Natural killer cell (primary cell): ENCODE measurements around the gene RNF26. TPM values are rescaled to one million over a fixed set of nuclear protein-coding genes. Genes with fewer than 3 reads are reported as not detected.
A peak's percentile ranks its signal among the peaks of the same experiment; 100 is the strongest.

Experiments
- ATAC-seq, 3 donors: fragments of 150-1000 bp in 2 of 3; fragments of 200-7000 bp in 1 of 3; cut with Tn5 transposase; 1 replicate in 1 of 3; 2 replicates in 2 of 3; pipeline ENCODE4 v1.10.0; 2021; ENCODE audit warnings: mild to moderate bottlenecking in 2 of 3, moderate library complexity in 2 of 3
- DNase-seq, 2 donors: peaks; one replicate each; pipeline versions ENCODE4 v3.0.0 to v3.0.0-alpha.2; 2013 to 2021; ENCODE audit warnings: mixed read lengths in 1 of 2
- H3K27ac ChIP-seq: one replicate; pipeline ENCODE4 v1.5.1; 2013; ENCODE audit warnings: mild to moderate bottlenecking, low read length
- H3K27me3 ChIP-seq: one replicate; pipeline ENCODE4 v1.6.1; 2013; ENCODE audit warnings: low read length; ENCODE audit not compliant: control insufficient read depth, insufficient read depth
- H3K36me3 ChIP-seq: one replicate; pipeline ENCODE4 v1.6.1; 2013; ENCODE audit warnings: low read length; ENCODE audit not compliant: control insufficient read depth, insufficient read depth
- H3K4me1 ChIP-seq: one replicate; pipeline ENCODE4 v1.6.1; 2013; ENCODE audit warnings: low read length; ENCODE audit not compliant: control insufficient read depth, insufficient read depth
- H3K4me3 ChIP-seq: one replicate; pipeline ENCODE4 v1.5.1; 2013; ENCODE audit warnings: low read length
- H3K9me3 ChIP-seq: one replicate; pipeline ENCODE4 v1.6.1; 2013; ENCODE audit warnings: low read length; ENCODE audit not compliant: control insufficient read depth, insufficient read depth
- H3K27ac Mint-ChIP-seq, 2 donors: one replicate each; pipeline ENCODE4 v1.8.0; 2022; ENCODE audit warnings: mild to moderate bottlenecking in 2 of 2, mixed read lengths in 2 of 2, moderate library complexity in 1 of 2
- H3K27me3 Mint-ChIP-seq, 2 donors: one replicate each; pipeline ENCODE4 v1.8.0; 2022; ENCODE audit warnings: low read depth in 2 of 2, mixed read lengths in 2 of 2
- H3K36me3 Mint-ChIP-seq: one replicate; pipeline ENCODE4 v1.8.0; 2022; ENCODE audit warnings: mixed read lengths
- H3K4me1 Mint-ChIP-seq, 2 donors: one replicate each; pipeline ENCODE4 v1.8.0; 2022; ENCODE audit warnings: mixed read lengths in 2 of 2
- H3K4me3 Mint-ChIP-seq: one replicate; pipeline ENCODE4 v1.8.0; 2022; ENCODE audit warnings: mild to moderate bottlenecking, moderate library complexity, mixed read lengths
- H3K9me3 Mint-ChIP-seq, 2 donors: one replicate each; pipeline ENCODE4 v1.8.0; 2022; ENCODE audit warnings: mixed read lengths in 2 of 2
- CTCF ChIP-seq: fragments of 200-600 bp; IDR thresholded peaks from one replicate; pipeline ENCODE4 v1.8.0; 2022; ENCODE audit warnings: antibody characterized with exemption
- WGBS: methylation state at CpG from one replicate; pipeline ENCODE4 v1.1.7; 2013; ENCODE audit warnings: missing lambda C conversion rate; ENCODE audit not compliant: insufficient coverage; 5-methylcytosine and 5-hydroxymethylcytosine counted together
- intact Hi-C: fragments of 100-400 bp; cut with micrococcal nuclease; formaldehyde crosslinking; loops from one replicate; pipeline ENCODE4 v1.14.2; 2022
- total RNA-seq, 4 donors: library from RNA; stranded (reverse); fragments of 120-200 nt in 1 of 4; gene quantifications; one replicate each; pipeline versions ENCODE4 v1.2.3 to v1.2.4, GENCODE V29; 2013 to 2022

RNF26 gene
- total RNA-seq, 3 donors from 2014 or later (not counting 1 experiment from before 2014, with no cell fraction given), result 18.0 to 21.8 (median 18.1) TPM

- Mint-ChIP-seq H3K36me3 (no peaks in the 10 kb centered on the region), H3K4me3 (no peak overlapping the region), H3K27me3 (peaks cover 7 to 15% of the 10 kb centered on the region in 2 donors), H3K9me3 (no peaks in the 10 kb centered on the region), H3K27ac (no peak overlapping the region), H3K4me1 (peaks cover 0 to 6% of the 10 kb centered on the region in 2 donors)
- peak in 2 of 3 donors; percentile 58 to 61 for ATAC-seq
- peak in 1 of 2 donors; percentile 67 for DNase-seq
- intact Hi-C loops, result no loop called here
- Histone ChIP-seq H3K4me1 (peaks cover 13% of the 10 kb centered on the region), H3K4me3 (no peak overlapping the region), H3K36me3 (no peaks in the 10 kb centered on the region), H3K27ac (no peak overlapping the region), H3K27me3 (no peaks in the 10 kb centered on the region), H3K9me3 (no peaks in the 10 kb centered on the region)
- peak; percentile 55 for TF ChIP-seq CTCF
- WGBS, result 63% methylated on average over 5 of the region's 5 CpGs
Observed at GRCh38 chr11:119373921-119374631, 39.7 kb downstream of the RNF26 start.

- Histone ChIP-seq H3K27me3 (no peaks in the 10 kb centered on the region), H3K27ac (no peak overlapping the region), H3K9me3 (no peaks in the 10 kb centered on the region), H3K4me3 (no peak overlapping the region), H3K4me1 (peaks cover 13% of the 10 kb centered on the region), H3K36me3 (no peaks in the 10 kb centered on the region)
- Mint-ChIP-seq H3K9me3 (no peaks in the 10 kb centered on the region), H3K27ac (no peak overlapping the region), H3K4me1 (peaks cover 0 to 6% of the 10 kb centered on the region in 2 donors), H3K4me3 (no peak overlapping the region), H3K27me3 (peaks cover under 1 to 10% of the 10 kb centered on the region in 2 donors), H3K36me3 (no peaks in the 10 kb centered on the region)
- WGBS, result 70% methylated on average over 10 of the region's 11 CpGs
- intact Hi-C loops, result no loop called here
- ATAC-seq (no peak), DNase-seq (no peak)
- no peak for TF ChIP-seq CTCF
Observed at GRCh38 chr11:119374632-119375336, 40.5 kb downstream of the RNF26 start.

- ATAC-seq (no peak), DNase-seq (no peak)
- no peak overlapping the region for H3K27ac Mint-ChIP-seq
- no peaks in the 10 kb centered on the region for H3K27me3 ChIP-seq
- no peak overlapping the region for H3K27ac ChIP-seq
- peaks cover 0 to 6% of the 10 kb centered on the region in 2 donors for H3K4me1 Mint-ChIP-seq
- peaks cover 0 to 6% of the 10 kb centered on the region in 2 donors for H3K27me3 Mint-ChIP-seq
- TF ChIP-seq CTCF, result no peak
- H3K4me1 ChIP-seq, result peaks cover 15% of the 10 kb centered on the region
- H3K4me3 Mint-ChIP-seq, result no peak overlapping the region
- WGBS, result 79% methylated on average over 14 of the region's 14 CpGs
- H3K36me3 Mint-ChIP-seq, result no peaks in the 10 kb centered on the region
- no peak overlapping the region for H3K4me3 ChIP-seq
- no peaks in the 10 kb centered on the region for H3K9me3 ChIP-seq
- intact Hi-C loops, result no loop called here
- no peaks in the 10 kb centered on the region for H3K36me3 ChIP-seq
- H3K9me3 Mint-ChIP-seq, result no peaks in the 10 kb centered on the region
Observed at GRCh38 chr11:119375337-119376196, 41.2 kb downstream of the RNF26 start.
